Ureter (tissue), 1 donor: ENCODE results near the gene AVEN. TPM values are rescaled to one million over a fixed set of nuclear protein-coding genes. Genes with fewer than 3 reads are reported as not detected.

Experiments
- DNase-seq: peaks from one replicate; pipeline ENCODE4 v3.0.0-alpha.2; 2020; ENCODE audit warnings: low spot score
- total RNA-seq: library from RNA; stranded (reverse); gene quantifications from one replicate; pipeline ENCODE4 v1.2.4, GENCODE V29; 2023
- donor health status: DM: yes; HTN: yes; CAD: no.

The AVEN gene
- total RNA-seq, 1 donor from 2014 or later: 12.4 TPM

DNA sequence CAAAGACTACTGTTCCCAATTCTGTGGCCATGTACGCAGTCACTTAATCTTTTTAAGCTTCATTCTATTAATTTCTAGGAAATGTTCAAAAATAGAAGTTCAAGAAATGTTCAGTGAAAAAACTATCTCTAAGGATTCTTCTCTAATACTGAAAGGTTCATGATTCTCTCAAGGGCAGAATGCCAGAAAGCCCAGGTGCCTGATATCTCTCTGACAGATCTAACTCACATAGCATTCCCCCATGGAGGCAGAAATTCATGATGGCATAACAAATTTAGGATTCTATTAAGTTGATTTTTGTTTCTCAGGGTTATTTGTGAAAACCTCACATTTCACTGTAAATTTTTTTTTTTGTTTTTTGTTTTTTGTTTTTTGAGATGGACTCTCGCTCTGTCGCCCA, 53.3 kb downstream of the AVEN start:
- DNase-seq: no peak

DNA sequence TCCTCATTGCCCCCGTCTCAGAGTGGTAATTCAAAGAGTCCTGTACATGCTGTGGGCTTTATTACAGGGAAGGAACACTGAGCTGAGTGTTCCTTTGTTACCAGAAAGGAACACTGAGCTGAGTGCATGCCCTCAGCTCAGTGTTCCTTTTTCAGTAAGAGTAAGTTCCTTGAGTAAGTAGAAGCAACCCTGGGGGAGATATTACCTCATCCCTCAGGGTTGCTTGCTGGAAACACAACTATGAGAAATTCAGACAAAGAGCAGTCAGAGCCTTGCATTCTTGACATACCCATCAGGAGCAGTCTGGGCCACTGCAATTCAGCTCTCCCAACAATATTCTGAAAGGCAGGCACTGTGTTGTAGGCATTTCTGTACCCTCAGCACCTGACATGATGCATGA, 53.7 kb downstream of the AVEN start:
- no peak for DNase-seq

DNA sequence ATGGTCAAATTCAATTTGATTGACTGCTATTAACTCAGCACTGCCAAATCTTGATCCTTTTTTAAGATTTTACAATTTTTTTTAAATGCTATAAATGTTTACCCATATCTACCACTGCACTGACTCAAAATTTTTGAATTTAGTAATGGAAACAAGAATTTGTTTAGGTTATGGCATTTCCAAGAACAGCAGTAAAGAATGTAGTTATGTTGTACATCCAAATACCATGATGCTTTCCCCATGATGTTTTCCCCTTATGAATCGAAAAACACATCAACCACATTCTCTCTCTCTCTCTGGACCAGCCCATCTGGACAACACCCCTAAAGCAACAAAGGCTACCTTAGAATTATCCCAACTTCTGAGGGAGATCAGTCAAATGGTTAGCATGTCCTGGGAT, 56.5 kb downstream of the AVEN start:
- DNase-seq: no peak

DNA sequence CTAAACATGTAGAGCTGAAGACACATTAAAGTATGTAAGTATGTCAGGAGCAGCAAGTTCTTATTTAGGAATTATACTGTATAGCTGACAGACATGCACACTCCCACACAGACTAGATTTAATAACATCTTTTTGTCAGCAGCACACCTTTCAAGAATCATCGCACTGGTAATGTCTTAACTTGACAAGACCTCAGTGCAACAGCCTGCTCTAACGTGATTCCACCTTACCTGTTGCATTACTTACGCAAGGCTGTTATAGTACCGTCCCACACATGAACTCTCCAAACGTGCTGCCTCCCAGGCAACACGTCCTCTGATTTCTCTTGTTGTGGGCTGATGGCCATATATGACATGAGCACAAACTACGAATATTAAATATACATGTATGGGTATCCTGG, 58.8 kb downstream of the AVEN start:
- DNase-seq: no peak

GRCh38 chr15:33975022-33975565, 63.9 kb downstream of the AVEN start:
- DNase-seq: no peak

DNA sequence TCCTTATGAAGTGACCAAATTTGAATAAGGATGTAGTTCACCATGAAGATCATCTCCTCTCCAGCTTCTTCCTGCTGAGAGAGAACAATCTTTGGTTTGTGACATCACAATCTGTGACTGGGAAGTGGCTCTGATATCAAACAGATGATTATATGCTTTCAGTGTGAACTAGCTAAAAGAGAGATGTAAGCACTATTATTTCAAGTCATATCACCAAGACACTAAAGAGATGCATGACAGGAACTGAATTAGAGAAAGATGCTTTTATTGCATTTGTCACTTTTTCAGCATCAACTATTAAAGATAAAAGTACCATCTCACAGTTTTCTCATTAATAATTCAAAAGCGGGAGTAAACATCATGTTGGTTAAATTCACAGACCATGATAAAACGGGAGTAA, 67.2 kb downstream of the AVEN start:
- DNase-seq: no peak

DNA sequence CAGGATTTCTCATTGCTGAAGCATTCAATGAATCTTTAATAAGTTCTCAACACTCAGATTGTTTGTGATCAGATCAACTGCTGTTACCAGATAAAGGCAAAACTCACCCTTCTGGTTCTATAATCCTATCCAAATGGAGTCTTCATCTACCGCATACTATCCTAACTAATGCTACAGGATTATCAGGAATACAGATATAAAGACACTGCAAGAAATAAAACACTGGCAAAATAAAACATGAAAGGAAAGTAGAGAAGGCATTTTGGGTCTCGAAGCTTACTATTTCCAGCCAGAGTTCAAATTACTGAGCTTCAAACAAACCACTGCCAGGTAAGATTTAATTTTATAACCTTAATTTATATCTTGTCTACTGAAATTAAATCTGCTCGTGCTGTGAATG, 70.2 kb downstream of the AVEN start:
- no peak for DNase-seq

- no peak for DNase-seq
Observed at GRCh38 chr15:33968224-33968623, 70.8 kb downstream of the AVEN start, which contains the start of gene CHRM5. TSS of gene CHRM5 (plus strand) at chr15:33968497. CDS start at chr15:34062718, 94,221 bp downstream.

GRCh38 chr15:33964665-33965040, 74.4 kb downstream of the AVEN start:
- no peak for DNase-seq

- DNase-seq: no peak
Observed at GRCh38 chr15:33963831-33964664, 75.0 kb downstream of the AVEN start.

DNA sequence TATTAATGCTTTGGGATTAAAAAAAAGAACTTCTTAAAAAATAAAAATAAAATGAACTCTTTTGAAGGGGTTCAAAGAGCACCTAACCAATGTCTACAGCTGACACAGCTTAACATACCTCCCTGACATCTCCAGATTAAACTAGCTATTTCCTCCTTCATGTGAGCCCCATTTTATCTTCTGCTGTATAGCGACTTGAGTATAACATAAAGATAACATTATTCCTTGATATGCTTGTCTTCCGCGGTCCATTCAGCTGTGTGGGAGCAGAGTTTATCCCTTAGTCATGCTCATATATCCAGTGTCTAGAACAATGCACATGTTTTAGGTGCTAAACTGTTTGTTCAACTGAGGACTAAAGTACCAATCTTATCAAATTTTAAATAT, 78.5 kb downstream of the AVEN start:
- no peak for DNase-seq

- DNase-seq: no peak
Observed at GRCh38 chr15:33959844-33960548, 79.0 kb downstream of the AVEN start.

DNA sequence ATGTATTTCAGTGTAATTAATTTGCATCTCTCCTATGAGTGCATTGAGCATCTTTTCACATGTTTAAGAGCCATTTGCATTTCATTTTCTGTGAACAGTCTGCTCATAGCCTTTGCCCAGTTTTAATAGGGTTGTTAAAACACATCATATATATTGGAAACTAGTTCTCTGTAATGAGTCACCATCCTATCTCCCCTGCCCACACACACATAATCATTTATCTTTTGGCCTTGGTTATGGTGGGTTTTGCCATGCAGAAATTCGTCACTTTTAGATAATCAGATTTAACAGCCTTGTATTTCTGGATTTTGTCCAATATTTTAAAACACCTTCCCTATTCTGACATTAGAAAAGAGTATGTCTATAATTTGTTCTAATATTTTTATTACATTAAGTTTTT, 82.6 kb downstream of the AVEN start:
- DNase-seq: no peak

GRCh38 chr15:33955945-33956344, 83.1 kb downstream of the AVEN start:
- no peak for DNase-seq

GRCh38 chr15:33946152-33946551, 92.9 kb downstream of the AVEN start:
- DNase-seq: no peak

DNA sequence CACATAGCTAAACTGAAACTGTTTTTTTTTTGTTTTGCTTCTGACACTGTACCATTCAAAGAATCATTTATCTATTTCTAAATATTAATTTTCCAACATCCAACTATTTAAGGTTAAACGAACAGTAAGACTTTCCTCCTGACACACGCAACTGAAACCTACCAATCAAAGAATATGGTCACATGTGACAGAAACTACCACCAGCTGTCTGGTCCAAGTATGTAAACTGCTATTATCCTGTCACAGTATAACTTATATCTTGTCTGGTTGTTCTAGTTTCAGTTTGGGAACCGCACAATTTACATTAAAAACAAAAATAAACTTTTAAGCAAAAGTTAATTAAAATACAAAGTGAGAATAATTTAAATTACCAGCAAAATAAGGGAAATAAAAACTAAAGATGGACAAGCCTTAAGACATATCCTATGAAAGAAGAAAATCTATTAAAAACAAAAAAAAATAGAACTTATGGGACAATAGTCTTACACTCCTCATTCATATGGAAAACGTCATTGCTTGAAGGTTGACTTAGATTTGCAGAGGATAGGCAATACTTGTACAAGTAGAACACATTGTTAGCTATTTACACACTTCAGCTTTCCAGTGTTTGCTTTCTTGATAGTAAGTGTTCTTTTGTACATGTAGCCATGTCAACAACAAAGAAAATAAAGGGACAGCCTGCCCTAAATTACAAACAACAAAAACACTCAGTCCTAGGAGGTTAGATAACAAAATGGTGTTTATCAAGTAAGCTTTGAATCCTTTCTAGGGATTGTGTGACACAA, 97.5 kb downstream of the AVEN start:
- DNase-seq: no peak

- DNase-seq: no peak
Observed at GRCh38 chr15:33934921-33935320, 104.1 kb downstream of the AVEN start.

GRCh38 chr15:33934396-33934795, 104.6 kb downstream of the AVEN start:
- no peak for DNase-seq

- no peak for DNase-seq
Observed at GRCh38 chr15:33932734-33933133, 106.3 kb downstream of the AVEN start.

GRCh38 chr15:33926260-33926659, 112.7 kb downstream of the AVEN start:
- DNase-seq: no peak

DNA sequence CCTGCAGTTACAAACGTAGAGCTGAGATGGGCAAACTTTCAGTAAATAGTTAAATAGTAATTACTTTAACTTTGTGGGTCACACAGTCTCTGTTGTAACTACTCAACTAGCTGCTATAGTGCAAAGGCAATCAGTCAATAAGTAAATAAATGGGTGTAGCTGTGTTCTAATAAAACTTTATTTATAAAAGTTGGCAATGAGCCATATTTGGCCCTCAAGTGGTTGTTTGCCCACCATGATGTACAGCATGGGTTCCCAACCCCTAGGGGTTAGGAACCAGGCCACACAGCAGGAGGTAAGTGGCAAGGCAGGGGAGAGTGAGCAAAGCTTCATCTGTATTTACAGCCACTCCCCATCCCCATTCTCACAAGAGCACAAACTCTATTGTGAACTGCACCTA, 115.6 kb downstream of the AVEN start:
- no peak for DNase-seq
